SKM-1 (cell line): Measurements from ENCODE around the gene TUB.

Source experiments
- DNase-seq: peaks from one replicate; lab custom pipeline; 2025; ENCODE audit not compliant: unreplicated experiment; lab: John Stamatoyannopoulos, UW

The TUB gene, protein sequence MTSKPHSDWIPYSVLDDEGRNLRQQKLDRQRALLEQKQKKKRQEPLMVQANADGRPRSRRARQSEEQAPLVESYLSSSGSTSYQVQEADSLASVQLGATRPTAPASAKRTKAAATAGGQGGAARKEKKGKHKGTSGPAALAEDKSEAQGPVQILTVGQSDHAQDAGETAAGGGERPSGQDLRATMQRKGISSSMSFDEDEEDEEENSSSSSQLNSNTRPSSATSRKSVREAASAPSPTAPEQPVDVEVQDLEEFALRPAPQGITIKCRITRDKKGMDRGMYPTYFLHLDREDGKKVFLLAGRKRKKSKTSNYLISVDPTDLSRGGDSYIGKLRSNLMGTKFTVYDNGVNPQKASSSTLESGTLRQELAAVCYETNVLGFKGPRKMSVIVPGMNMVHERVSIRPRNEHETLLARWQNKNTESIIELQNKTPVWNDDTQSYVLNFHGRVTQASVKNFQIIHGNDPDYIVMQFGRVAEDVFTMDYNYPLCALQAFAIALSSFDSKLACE

GRCh38 chr11:8080674-8081590 lies at the start of gene TUB:
TUB (plus strand) TSS chr11:8081211; CDS start chr11:8081511, 300 bp downstream.
- no peak for DNase-seq

- no peak for DNase-seq
These were observed 49.5 kb upstream of the TUB start for GRCh38 chr11:8031248-8032115.

DNA sequence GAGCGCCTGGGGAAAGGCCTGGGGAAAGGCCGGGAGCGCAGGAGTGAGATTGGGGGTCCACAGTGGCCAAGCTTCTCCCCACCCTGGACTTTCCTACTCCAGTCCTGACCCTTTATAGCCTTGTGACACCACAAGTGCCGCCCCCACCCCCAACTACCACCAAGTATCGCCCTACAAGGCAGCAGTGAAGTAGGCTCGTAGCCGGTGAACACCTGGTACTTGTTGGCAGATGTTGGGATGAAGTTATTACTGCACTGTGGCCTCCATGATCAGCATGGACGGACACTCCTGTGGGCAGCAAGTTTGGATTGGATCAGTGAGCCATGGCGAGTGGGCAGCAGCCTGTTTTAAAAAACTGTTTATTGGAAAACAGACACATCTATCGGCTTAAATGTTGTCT lies 48.9 kb upstream of the TUB start:
- no peak for DNase-seq

- DNase-seq = no peak
These were observed 48.3 kb upstream of the TUB start for GRCh38 chr11:8032576-8033304.

GRCh38 chr11:8033305-8034105 lies 47.5 kb upstream of the TUB start:
- peak; percentile 24 for DNase-seq

GRCh38 chr11:8034106-8034585 lies 46.9 kb upstream of the TUB start:
- no peak for DNase-seq

- no peak for DNase-seq
These were observed 46.3 kb upstream of the TUB start for GRCh38 chr11:8034604-8035190.

- no peak for DNase-seq
These were observed 45.7 kb upstream of the TUB start for GRCh38 chr11:8035200-8035855.

DNA sequence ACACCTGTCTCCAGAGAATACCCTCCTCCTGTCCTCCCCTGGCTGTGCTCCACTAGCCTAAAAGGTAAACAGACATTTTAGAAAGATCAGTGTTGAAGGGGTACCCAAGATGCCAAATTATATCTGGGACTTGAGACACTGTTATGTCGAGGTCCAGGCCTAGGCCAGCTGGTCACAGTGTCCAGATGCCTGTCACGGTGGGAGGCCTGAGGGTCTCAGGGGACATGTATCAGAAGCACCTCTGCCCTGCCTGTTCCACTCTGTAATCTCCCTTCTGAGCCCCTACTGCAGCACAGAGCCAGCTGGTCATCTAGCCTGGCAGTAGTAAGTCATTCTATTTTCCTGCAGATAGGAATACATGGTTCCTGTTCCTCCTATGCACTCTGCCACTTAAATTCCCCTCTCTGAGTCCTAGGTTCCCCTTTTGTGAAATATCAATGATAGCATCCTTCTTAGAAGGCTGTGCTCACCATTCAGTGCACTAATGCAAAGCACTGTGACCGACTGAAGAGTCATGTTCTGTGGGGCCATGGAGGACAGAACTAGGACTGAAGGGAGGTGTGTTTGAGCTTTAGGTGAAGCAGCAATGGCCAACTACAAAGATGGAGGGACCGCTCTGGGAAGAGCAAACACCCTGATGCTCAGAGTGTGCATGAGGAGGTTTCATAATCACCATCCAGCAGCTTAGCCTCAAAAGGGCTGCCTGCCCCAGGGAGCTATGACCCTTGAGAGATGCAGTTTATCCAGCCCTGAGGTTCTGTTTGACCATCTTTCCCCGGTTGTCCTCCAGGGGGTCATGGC lies 44.8 kb upstream of the TUB start:
- no peak for DNase-seq

DNA sequence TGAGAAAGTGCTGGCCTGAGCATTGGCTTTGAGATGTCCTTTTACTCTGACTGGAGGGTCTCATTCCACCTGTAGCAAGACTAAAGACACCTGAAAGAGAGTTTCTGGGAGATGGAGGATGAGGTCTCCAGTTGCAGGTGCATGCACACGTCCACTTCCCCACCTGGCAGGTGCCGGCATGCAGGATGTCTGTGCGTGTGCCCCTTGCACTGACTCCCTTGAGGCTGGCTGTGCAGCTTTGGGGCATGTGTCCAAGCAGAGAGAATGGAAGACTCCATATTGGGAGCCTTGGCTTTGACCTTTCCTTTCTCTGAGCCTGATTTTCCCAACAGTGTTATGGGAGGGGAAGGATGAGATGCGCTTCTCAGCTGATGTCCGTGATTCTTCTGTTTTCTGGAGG lies 44.0 kb upstream of the TUB start:
- DNase-seq = no peak

- DNase-seq = no peak
These were observed 42.6 kb upstream of the TUB start for GRCh38 chr11:8038393-8038792.

DNA sequence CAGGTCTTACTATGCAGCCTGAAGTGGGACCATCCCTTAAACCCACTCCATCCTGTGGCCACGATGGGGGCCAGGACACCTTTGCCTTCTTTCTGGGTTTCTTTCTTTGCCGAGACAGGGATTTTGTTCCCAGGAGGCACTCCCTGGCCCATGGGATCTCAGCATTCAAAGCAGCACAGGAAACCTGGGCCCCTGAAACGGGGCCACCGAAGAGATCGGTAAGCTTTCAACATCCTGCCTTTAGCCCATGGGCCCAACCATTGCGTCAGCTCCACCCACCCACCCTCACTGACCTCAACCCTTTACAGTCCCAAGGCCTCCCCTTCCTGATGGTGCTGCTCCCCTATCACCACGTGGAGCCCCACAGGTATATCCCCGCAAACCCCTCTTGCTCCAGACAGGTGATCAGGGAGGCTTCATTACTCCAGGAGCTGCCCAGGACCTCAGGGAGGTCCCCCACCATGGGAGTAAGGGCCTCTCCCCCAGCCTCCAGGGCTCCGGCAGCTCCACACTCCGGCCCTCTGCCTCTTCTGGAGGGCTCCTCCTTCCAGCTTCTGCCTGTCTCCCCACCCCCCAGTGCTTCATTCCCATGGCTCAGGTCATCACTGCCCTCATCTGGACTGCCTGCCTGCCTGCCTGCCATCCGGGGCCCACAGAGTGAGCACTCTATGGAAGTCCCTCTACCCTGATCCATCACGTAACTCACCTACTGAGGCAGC lies 42.0 kb upstream of the TUB start:
- DNase-seq = no peak

- DNase-seq = no peak
These were observed 41.3 kb upstream of the TUB start for GRCh38 chr11:8039530-8040260.

DNA sequence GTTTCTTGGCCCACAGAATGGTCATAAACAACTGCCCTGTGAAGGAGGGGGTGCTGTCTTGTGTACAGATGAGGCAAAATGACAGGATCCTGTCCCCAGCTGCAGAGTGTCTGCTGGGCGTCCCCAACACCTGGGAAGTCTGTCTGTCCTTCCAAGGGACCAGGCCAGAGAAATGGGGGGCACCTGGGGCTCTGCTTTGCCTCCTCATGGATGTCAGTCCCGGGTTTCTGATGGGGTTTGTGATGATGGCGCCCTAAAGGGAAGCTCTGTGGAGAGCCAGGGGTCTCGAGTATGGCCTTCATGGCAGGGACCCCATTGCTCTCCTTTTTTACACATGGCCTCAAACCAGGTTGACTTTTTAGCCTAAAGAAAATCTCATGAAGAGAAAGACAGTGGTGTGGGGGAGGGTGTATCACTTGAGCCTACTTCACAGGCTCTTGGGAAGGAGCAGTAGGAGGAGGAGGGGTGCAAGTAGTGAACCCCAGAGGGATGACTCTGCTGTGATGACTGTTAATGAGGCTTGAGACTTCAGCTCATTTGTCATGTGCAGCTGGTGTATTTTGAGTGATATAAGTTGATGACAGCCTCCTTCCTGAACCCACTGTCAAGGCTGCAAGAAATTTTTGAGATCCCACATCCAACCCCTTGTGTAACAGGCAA lies 40.6 kb upstream of the TUB start:
- no peak for DNase-seq

- no peak for DNase-seq
These were observed 40.1 kb upstream of the TUB start for GRCh38 chr11:8040921-8041285.

DNA sequence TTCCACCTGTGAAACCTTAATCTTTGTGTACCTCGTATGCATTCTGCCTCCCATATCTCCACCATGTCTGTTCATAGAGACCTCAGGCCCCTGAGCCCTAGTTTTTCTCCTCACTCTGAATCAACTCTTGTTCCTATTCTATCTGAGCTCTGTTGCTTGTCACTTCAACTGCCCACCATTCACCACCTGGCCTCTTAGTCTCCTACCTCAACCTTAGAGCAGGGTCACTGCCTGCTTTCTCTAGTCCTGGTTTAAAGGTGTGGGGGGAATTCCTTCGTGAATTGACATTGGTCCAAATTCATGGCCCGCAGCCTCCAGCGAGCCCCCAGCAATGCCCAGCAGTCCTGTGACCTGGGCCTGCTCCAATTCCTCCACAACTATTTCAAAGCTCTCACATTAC lies 39.4 kb upstream of the TUB start:
- no peak for DNase-seq
